GM12878 (cell line): ENCODE data around the gene TEX22. TPM values are rescaled to one million over a fixed set of nuclear protein-coding genes. Genes with fewer than 3 reads are reported as not detected.
A peak's percentile ranks its signal among the peaks of the same experiment; 100 is the strongest.

Source experiments
- ATF2 ChIP-seq: IDR thresholded peaks from 2 replicates; pipeline ENCODE4 v1.6.1; 2012; ENCODE audit warnings: low read length, inconsistent platforms
- BHLHE40 ChIP-seq, 2 experiments: fragments of 450-650 bp in 1 of 2; IDR thresholded peaks; 2 replicates each; pipeline ENCODE4 v1.6.1; 2011 to 2017; ENCODE audit warnings: low read depth in 2 of 2, borderline replicate concordance in 1 of 2, improper control_type of control experiment in 1 of 2, low read length in 1 of 2, mild to moderate bottlenecking in 1 of 2
- DPF2 ChIP-seq: fragments of 450-650 bp; IDR thresholded peaks from 2 replicates; pipeline ENCODE4 v1.6.1; 2017; ENCODE audit warnings: mild to moderate bottlenecking
- E2F4 ChIP-seq: IDR thresholded peaks from 2 replicates; pipeline ENCODE4 v1.6.1; 2012; ENCODE audit warnings: low read depth, low read length, improper control_type of control experiment
- EED ChIP-seq: sonication (generic); IDR thresholded peaks from 2 replicates; pipeline ENCODE4 v1.6.1; 2016; ENCODE audit warnings: antibody characterized with exemption, low read depth
- HCFC1 ChIP-seq: fragments of 150-350 bp; IDR thresholded peaks from 2 replicates; pipeline ENCODE4 v1.6.1; 2014; ENCODE audit warnings: low read length
- IRF3 ChIP-seq: fragments of 450-650 bp; IDR thresholded peaks from 2 replicates; pipeline ENCODE4 v1.6.1; 2014; ENCODE audit warnings: mild to moderate bottlenecking
- LARP7 ChIP-seq: fragments of 450-650 bp; IDR thresholded peaks from 2 replicates; pipeline ENCODE4 v1.6.1; 2017; ENCODE audit warnings: mild to moderate bottlenecking
- MXI1 ChIP-seq: fragments of 150-350 bp; IDR thresholded peaks from 2 replicates; pipeline ENCODE4 v1.6.1; 2011; ENCODE audit warnings: low read depth, mild to moderate bottlenecking, inconsistent platforms, low read length, improper control_type of control experiment
- MYC ChIP-seq: IDR thresholded peaks from 2 replicates; pipeline ENCODE4 v1.6.1; 2011; ENCODE audit warnings: mild to moderate bottlenecking, low read length, moderate library complexity, inconsistent platforms; ENCODE audit not compliant: insufficient read depth, insufficient replicate concordance, insufficient read length, severe bottlenecking
- NR2C1 ChIP-seq: fragments of 450-650 bp; IDR thresholded peaks from 2 replicates; pipeline ENCODE4 v1.6.1; 2017; ENCODE audit warnings: antibody characterized with exemption, mild to moderate bottlenecking, moderate library complexity
- PBX3 ChIP-seq: IDR thresholded peaks from 2 replicates; pipeline ENCODE4 v1.6.1; 2011; ENCODE audit warnings: mild to moderate bottlenecking, low read depth, low read length, moderate library complexity; ENCODE audit not compliant: insufficient replicate concordance
- POLR2AphosphoS2 ChIP-seq: IDR thresholded peaks from 2 replicates; pipeline ENCODE4 v1.6.1; 2011; ENCODE audit warnings: low read depth, mild to moderate bottlenecking, low read length, improper control_type of control experiment, moderate library complexity
- RAD21 ChIP-seq: IDR thresholded peaks from 2 replicates; pipeline ENCODE4 v1.6.1; 2011; ENCODE audit warnings: mild to moderate bottlenecking, low read depth, low read length, moderate library complexity; ENCODE audit not compliant: insufficient read depth
- SMARCA5 ChIP-seq: fragments of 450-650 bp; IDR thresholded peaks from 2 replicates; pipeline ENCODE4 v1.6.1; 2017; ENCODE audit warnings: mild to moderate bottlenecking
- STAT3 ChIP-seq: IDR thresholded peaks from 2 replicates; pipeline ENCODE4 v1.6.1; 2011; ENCODE audit warnings: low read depth, low read length, improper control_type of control experiment
- YY1 ChIP-seq: IDR thresholded peaks from 2 replicates; pipeline ENCODE4 v1.6.1; 2011; ENCODE audit warnings: low read depth, mild to moderate bottlenecking, low read length
- ZBTB40 ChIP-seq: fragments of 450-650 bp; IDR thresholded peaks from 2 replicates; pipeline ENCODE4 v1.6.1; 2016; ENCODE audit warnings: mild to moderate bottlenecking, moderate library complexity, borderline replicate concordance
- ZNF24 ChIP-seq: fragments of 450-650 bp; IDR thresholded peaks from 2 replicates; pipeline ENCODE4 v1.6.1; 2017; ENCODE audit warnings: antibody characterized with exemption, mild to moderate bottlenecking
- ZSCAN29 ChIP-seq: fragments of 450-650 bp; IDR thresholded peaks from 2 replicates; pipeline ENCODE4 v1.6.1; 2017; ENCODE audit warnings: mild to moderate bottlenecking, moderate library complexity
- polyA plus RNA-seq, 11 experiments: library from polyadenylated mRNA; depleted of rRNA in 4 of 11; unstranded in 6 of 11; stranded (reverse) in 5 of 11; fragments of >200 nt; fragmentation: Nextera tagmentation in 4 of 11; fragmentation: Illumina TruSeq in 1 of 11; extraction: Ambion mirVana in 4 of 11; extraction: Trizol in 1 of 11; gene quantifications; 1 replicate in 1 of 11; 2 replicates in 10 of 11; pipeline versions ENCODE4 v1.2.1 to v1.2.3, GENCODE V29; 2011 to 2016; ENCODE audit warnings: inconsistent platforms in 2 of 11, missing spikeins in 2 of 11, low read depth in 1 of 11
- total RNA-seq, 4 experiments: library from RNA; depleted of rRNA in 3 of 4; stranded (reverse); fragments of >200 nt in 3 of 4; fragmentation: Illumina TruSeq in 1 of 4; extraction: Trizol in 1 of 4; gene quantifications; 2 replicates each; pipeline versions ENCODE4 v1.2.1 to v1.2.3, GENCODE V29; 2013 to 2021

The TEX22 gene
- total and polyA plus RNA-seq, 10 of the 15 experiments (the other 5 are each of a cell fraction or from before 2014, with no cell fraction given), result 0.02 to 4.0 (median 0.63) TPM; not detected in 1

GRCh38 chr14:105414456-105415371 is 16.4 kb downstream of the TEX22 start (continued):
- no peak for TF ChIP-seq ZBTB40
- peak; percentile 71; the same call in 1 of the 2 replicates for TF ChIP-seq LARP7
- TF ChIP-seq ATF2, result no peak
- TF ChIP-seq PBX3, result no peak
- TF ChIP-seq E2F4, result no peak
- TF ChIP-seq RAD21, result 0 out of 2 replicates have a peak, but pooled peaks have one; percentile 22
- TF ChIP-seq YY1, result peak; percentile 58
- peak; percentile 75; the same call in 1 of the 2 replicates for TF ChIP-seq ZSCAN29
- peak; percentile 80; the same call in 1 of the 2 replicates for TF ChIP-seq SMARCA5
- TF ChIP-seq NR2C1, result peak; percentile 29
- TF ChIP-seq MYC, result no peak
- no peak for TF ChIP-seq IRF3
- TF ChIP-seq STAT3, result no peak
- 0 out of 2 replicates have a peak, but pooled peaks have one; percentile 32 for TF ChIP-seq EED
- peak; percentile 49; the same call in 1 of the 2 replicates for TF ChIP-seq DPF2
- TF ChIP-seq ZNF24, result peak; percentile 52; the same call in 1 of the 2 replicates
- TF ChIP-seq POLR2AphosphoS2, result no peak
- peak in 1 of 2 experiments; percentile 52; a peak in 2 of 4 replicates for TF ChIP-seq BHLHE40 (IDR thresholded peaks at IDR 0.05; ENCODE audit: borderline replicate concordance in 1 of 2, low read depth in 2 of 2, low read length in 1 of 2)
- no peak for TF ChIP-seq MXI1
- peak; percentile 78 for TF ChIP-seq HCFC1
